ENCODE data around the gene WDR81.

The WDR81 gene

DNA sequence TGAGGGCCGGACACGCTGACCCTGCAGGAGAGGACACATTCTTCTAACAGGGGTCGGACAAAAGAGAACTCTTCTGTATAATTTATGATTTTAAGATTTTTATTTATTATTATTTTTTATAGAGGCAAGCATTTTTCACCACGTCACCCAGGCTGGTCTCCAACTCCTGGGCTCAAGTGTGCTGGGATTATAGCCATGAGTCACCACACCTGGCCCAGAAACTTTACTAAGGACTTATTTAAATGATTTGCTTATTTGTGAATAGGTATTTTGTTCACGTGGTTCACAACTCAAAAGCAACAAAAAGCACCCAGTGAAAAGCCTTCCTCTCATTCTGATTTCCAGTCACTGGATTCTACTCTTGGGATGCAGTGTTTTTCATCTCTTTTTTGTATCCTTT, 35.0 kb downstream of the WDR81 start:
- no peak overlapping the region for H3K27ac ChIP-seq (ENCODE audit: low read depth, low read length, poor library complexity, severe bottlenecking)
- H3K9me3 ChIP-seq (ENCODE audit: low read length): no peaks in the 10 kb centered on the region
- no peak for TF ChIP-seq EZH2 (IDR thresholded peaks at IDR 0.05; ENCODE audit: borderline replicate concordance, low read length)
- TF ChIP-seq, protein P1, sequence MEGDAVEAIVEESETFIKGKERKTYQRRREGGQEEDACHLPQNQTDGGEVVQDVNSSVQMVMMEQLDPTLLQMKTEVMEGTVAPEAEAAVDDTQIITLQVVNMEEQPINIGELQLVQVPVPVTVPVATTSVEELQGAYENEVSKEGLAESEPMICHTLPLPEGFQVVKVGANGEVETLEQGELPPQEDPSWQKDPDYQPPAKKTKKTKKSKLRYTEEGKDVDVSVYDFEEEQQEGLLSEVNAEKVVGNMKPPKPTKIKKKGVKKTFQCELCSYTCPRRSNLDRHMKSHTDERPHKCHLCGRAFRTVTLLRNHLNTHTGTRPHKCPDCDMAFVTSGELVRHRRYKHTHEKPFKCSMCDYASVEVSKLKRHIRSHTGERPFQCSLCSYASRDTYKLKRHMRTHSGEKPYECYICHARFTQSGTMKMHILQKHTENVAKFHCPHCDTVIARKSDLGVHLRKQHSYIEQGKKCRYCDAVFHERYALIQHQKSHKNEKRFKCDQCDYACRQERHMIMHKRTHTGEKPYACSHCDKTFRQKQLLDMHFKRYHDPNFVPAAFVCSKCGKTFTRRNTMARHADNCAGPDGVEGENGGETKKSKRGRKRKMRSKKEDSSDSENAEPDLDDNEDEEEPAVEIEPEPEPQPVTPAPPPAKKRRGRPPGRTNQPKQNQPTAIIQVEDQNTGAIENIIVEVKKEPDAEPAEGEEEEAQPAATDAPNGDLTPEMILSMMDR (IDR thresholded peaks at IDR 0.05; ENCODE audit: low read length): no peak
- H4K20me1 ChIP-seq (ENCODE audit: insufficient read depth, low read length): no peaks in the 10 kb centered on the region
- no peaks in the 10 kb centered on the region for H3K36me3 ChIP-seq (ENCODE audit: insufficient read depth, low read length)
- peaks cover 5% of the 10 kb centered on the region; the same call in 1 of the 2 replicates for H3K27me3 ChIP-seq (ENCODE audit: insufficient read depth, low read length)
- H3K79me2 ChIP-seq (ENCODE audit: insufficient read depth, low read length): no peaks in the 10 kb centered on the region
- H3K4me1 ChIP-seq (ENCODE audit: insufficient read depth, low read length, severe bottlenecking): peaks cover 21% of the 10 kb centered on the region
- no peak overlapping the region for H3K4me2 ChIP-seq (ENCODE audit: low read length)
- H3K9me2 ChIP-seq (ENCODE audit: low read depth, low read length): no peaks in the 10 kb centered on the region
- H3F3A ChIP-seq (ENCODE audit: insufficient read depth, low read length): no peaks in the 10 kb centered on the region
- H3K9ac ChIP-seq (ENCODE audit: low read length): no peak overlapping the region
- H2AFZ ChIP-seq (ENCODE audit: low read length): no peak overlapping the region
- H3K4me3 ChIP-seq (ENCODE audit: low read depth, low read length, poor library complexity, severe bottlenecking): no peak overlapping the region

DNA sequence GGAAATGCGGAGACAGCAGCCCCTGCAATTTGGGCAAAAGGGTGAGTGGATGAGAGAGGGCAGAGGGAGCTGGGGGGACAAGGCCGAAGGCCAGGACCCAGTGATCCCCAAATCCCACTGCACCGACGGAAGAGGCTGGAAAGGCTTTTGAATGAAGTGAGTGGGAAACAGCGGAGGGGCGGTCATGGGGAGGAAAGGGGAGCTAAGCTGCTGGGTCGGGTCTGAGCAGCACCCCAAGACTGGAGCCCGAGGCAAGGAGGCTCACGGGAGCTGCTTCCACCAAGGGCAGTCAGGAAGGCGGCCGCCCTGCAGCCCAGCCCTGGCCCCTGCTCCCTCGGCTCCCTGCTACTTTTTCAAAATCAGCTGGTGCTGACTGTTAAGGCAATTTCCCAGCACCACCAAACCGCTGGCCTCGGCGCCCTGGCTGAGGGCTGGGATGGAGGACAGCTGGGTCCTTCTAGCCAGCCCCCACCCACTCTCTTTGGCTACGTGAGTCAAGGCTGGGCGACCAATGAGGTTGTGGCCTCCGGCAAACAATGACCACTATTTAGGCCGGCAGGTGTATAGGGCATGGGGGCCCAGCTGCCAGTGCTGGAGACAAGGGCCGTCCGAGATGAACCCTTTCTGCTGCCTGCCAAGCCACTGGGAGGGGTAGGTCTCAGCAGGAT, 37.9 kb downstream of the WDR81 start:
- no peaks in the 10 kb centered on the region for H3K36me3 ChIP-seq (ENCODE audit: insufficient read depth, low read length)
- no peaks in the 10 kb centered on the region for H4K20me1 ChIP-seq (ENCODE audit: insufficient read depth, low read length)
- no peaks in the 10 kb centered on the region for H3K27me3 ChIP-seq (ENCODE audit: insufficient read depth, low read length)
- H3K4me3 ChIP-seq (ENCODE audit: low read depth, low read length, poor library complexity, severe bottlenecking): no peak overlapping the region
- no peak for TF ChIP-seq EZH2 (IDR thresholded peaks at IDR 0.05; ENCODE audit: borderline replicate concordance, low read length)
- TF ChIP-seq, protein P1 (IDR thresholded peaks at IDR 0.05; ENCODE audit: low read length): no peak
- no peaks in the 10 kb centered on the region for H3F3A ChIP-seq (ENCODE audit: insufficient read depth, low read length)
- H3K4me1 ChIP-seq (ENCODE audit: insufficient read depth, low read length, severe bottlenecking): peaks cover 27% of the 10 kb centered on the region
- no peak overlapping the region for H3K27ac ChIP-seq (ENCODE audit: low read depth, low read length, poor library complexity, severe bottlenecking)
- H3K4me2 ChIP-seq (ENCODE audit: low read length): peak overlapping the region; percentile 4; the same call in 1 of the 2 replicates
- no peak overlapping the region for H2AFZ ChIP-seq (ENCODE audit: low read length)
- peak overlapping the region; percentile 5; the same call in 1 of the 2 replicates for H3K9ac ChIP-seq (ENCODE audit: low read length)
- no peaks in the 10 kb centered on the region for H3K79me2 ChIP-seq (ENCODE audit: insufficient read depth, low read length)
- no peaks in the 10 kb centered on the region for H3K9me2 ChIP-seq (ENCODE audit: low read depth, low read length)
- H3K9me3 ChIP-seq (ENCODE audit: low read length): no peaks in the 10 kb centered on the region

DNA sequence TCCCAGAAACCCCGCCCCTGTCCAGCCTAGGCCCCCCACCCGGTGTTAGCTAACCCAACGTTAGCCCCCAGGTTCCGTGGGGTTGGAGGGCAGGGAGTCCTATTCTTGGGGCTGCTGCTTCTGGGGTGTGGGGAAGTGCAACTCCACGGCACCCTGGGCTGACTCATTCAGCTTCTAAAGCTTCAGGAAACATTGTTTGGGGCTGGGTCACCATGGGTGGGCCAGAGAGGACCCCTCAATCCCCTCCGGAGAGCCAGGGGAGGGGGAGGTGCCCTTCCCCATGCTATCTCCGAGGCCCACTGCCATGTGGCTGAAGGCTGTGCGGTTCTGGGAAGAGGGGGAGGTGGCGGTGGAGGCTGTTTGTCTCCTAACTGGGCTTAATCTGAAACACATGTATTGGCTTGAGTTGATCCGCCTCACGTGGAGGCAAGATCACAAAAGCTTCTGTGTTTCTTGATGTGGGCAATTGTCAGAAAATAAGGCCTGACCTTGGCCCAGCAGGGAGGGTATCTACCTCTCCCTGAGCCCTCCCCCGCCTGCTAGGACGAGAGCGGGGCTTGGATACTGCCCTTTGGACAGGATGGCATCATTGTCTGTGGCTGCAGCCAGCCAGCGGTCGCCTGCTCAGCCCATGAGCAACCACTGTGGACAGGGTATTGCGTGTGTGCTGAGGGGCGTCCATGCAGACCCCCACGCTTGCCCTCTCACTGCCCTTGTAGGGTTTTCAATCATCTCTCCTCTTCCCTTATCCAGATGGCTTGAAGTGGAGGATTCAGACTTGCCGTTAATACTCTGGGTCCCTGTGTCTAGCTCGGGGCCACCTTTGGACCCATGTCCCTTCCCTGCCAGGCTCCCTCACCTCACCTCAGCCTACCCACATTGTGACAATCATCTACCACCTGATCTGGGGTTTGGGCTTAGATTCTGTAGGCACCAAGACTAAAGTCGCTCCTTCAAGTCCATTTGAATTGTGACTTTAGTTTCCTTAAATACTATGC, 38.7 kb downstream of the WDR81 start:
- no peaks in the 10 kb centered on the region for H4K20me1 ChIP-seq (ENCODE audit: insufficient read depth, low read length)
- H3K9ac ChIP-seq (ENCODE audit: low read length): peak overlapping the region; percentile 5; the same call in 1 of the 2 replicates
- peaks cover 27% of the 10 kb centered on the region for H3K4me1 ChIP-seq (ENCODE audit: insufficient read depth, low read length, severe bottlenecking)
- H3K9me3 ChIP-seq (ENCODE audit: low read length): no peaks in the 10 kb centered on the region
- TF ChIP-seq EZH2 (IDR thresholded peaks at IDR 0.05; ENCODE audit: borderline replicate concordance, low read length): no peak
- TF ChIP-seq, protein P1 (IDR thresholded peaks at IDR 0.05; ENCODE audit: low read length): no peak
- no peaks in the 10 kb centered on the region for H3F3A ChIP-seq (ENCODE audit: insufficient read depth, low read length)
- no peaks in the 10 kb centered on the region for H3K9me2 ChIP-seq (ENCODE audit: low read depth, low read length)
- peak overlapping the region; percentile 80 for H3K27ac ChIP-seq (ENCODE audit: low read depth, low read length, poor library complexity, severe bottlenecking)
- H3K27me3 ChIP-seq (ENCODE audit: insufficient read depth, low read length): no peaks in the 10 kb centered on the region
- H3K79me2 ChIP-seq (ENCODE audit: insufficient read depth, low read length): no peaks in the 10 kb centered on the region
- no peak overlapping the region for H2AFZ ChIP-seq (ENCODE audit: low read length)
- no peak overlapping the region for H3K4me3 ChIP-seq (ENCODE audit: low read depth, low read length, poor library complexity, severe bottlenecking)
- H3K36me3 ChIP-seq (ENCODE audit: insufficient read depth, low read length): no peaks in the 10 kb centered on the region
- H3K4me2 ChIP-seq (ENCODE audit: low read length): peak overlapping the region; percentile 4; the same call in 1 of the 2 replicates

Measured in OCI-LY1 (cell line).